ENCODE data around the gene NQO2. TPM values are rescaled to one million over a fixed set of nuclear protein-coding genes. Genes with fewer than 3 reads are reported as not detected.
"Not testable (repeated sequence)": the region's sequence is repeated elsewhere in the genome, so short reads cannot be mapped to it uniquely, and the experiment has no call there.

The NQO2 gene
- total RNA-seq, 2 donors from 2014 or later: 50.8 to 199 TPM

GRCh38 chr6:3017304-3017703, 17.6 kb downstream of the NQO2 start:
- DNase-seq: peak; percentile 28
- no peak overlapping the region for H3K27ac ChIP-seq (ENCODE audit: low read depth, low read length)
- Mint-ChIP-seq H3K4me1 (no peaks in the 10 kb centered on the region), H3K27me3 (ENCODE audit: insufficient read depth) (no peaks in the 10 kb centered on the region), H3K9me3 (peaks cover 11% of the 10 kb centered on the region), H3K4me3 (no peak overlapping the region), H3K36me3 (ENCODE audit: low read depth) (peaks cover 66% of the 10 kb centered on the region), H3K27ac (no peak overlapping the region)
- WGBS, 2 experiments (ENCODE audit: insufficient coverage in 1 of 2, insufficient read length in 1 of 2): 92 to 94% methylated on average over 9 of the region's 9 CpGs
- H3K27me3 ChIP-seq (ENCODE audit: control insufficient read depth, insufficient read depth, low read length, poor library complexity, severe bottlenecking): no peaks in the 10 kb centered on the region
- H3K4me1 ChIP-seq (ENCODE audit: control insufficient read depth, insufficient read depth, low read length): no peaks in the 10 kb centered on the region
- H3K9me3 ChIP-seq (ENCODE audit: control insufficient read depth, low read length): peaks cover 15% of the 10 kb centered on the region
- no peak for TF ChIP-seq CTCF (conservative IDR thresholded peaks at IDR 0.05)
- no peak overlapping the region for H3K4me3 ChIP-seq (ENCODE audit: low read length)
- peaks cover 32% of the 10 kb centered on the region for H3K36me3 ChIP-seq (ENCODE audit: control insufficient read depth, insufficient read depth, low read length)
- no peak overlapping the region for H3K9ac ChIP-seq (ENCODE audit: extremely low read depth, low read length, poor library complexity, severe bottlenecking)

- Histone ChIP-seq H3K27ac (ENCODE audit: low read depth, low read length) (no peak overlapping the region), H3K4me3 (ENCODE audit: low read length) (no peak overlapping the region), H3K9ac (ENCODE audit: extremely low read depth, low read length, poor library complexity, severe bottlenecking) (no peak overlapping the region), H3K27me3 (ENCODE audit: control insufficient read depth, insufficient read depth, low read length, poor library complexity, severe bottlenecking) (no peaks in the 10 kb centered on the region), H3K9me3 (ENCODE audit: control insufficient read depth, low read length) (peaks cover 11% of the 10 kb centered on the region), H3K4me1 (ENCODE audit: control insufficient read depth, insufficient read depth, low read length) (no peaks in the 10 kb centered on the region), H3K36me3 (ENCODE audit: control insufficient read depth, insufficient read depth, low read length) (peaks cover 21% of the 10 kb centered on the region)
- no peak for TF ChIP-seq CTCF (conservative IDR thresholded peaks at IDR 0.05)
- Mint-ChIP-seq H3K27me3 (ENCODE audit: insufficient read depth) (no peaks in the 10 kb centered on the region), H3K9me3 (peaks cover 5% of the 10 kb centered on the region), H3K27ac (no peak overlapping the region), H3K36me3 (ENCODE audit: low read depth) (peaks cover 60% of the 10 kb centered on the region), H3K4me3 (no peak overlapping the region), H3K4me1 (peaks cover 12% of the 10 kb centered on the region)
- WGBS, 2 experiments (ENCODE audit: insufficient coverage in 1 of 2, insufficient read length in 1 of 2): 91 to 100% methylated on average over 1 of the region's 1 CpG
- DNase-seq: no peak
These were observed 19.4 kb downstream of the NQO2 start for GRCh38 chr6:3019065-3019464.

DNA sequence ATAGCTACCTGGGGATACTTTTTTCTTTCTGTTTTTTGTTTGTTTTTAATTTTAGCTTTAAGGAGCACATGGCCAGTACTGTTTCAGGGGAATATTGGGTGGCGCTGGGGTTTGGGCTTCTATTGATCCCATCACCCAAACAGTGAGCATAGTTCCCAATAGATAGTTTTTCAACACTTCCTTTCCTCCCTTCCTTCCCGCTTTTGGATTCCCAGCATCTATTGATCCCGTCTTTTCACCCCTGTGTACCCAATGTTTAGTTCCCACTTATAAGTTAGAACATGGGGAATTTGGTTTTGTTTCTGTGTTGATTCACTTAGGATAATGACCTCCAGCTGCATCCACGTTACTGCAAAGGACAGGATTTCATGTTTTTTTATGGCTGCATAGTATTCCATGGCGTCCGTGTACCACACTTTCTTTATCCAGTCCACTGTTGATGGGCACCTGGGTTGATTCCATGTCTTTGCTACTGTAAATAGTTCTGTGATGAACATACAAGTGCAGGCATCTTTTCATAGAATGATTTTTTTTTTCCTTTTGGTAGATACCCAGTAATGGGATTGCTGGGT, 20.1 kb downstream of the NQO2 start:
- Mint-ChIP-seq H3K4me1 (peaks cover 12% of the 10 kb centered on the region), H3K4me3 (no peak overlapping the region), H3K36me3 (ENCODE audit: low read depth) (peaks cover 53% of the 10 kb centered on the region), H3K27ac (no peak overlapping the region), H3K27me3 (ENCODE audit: insufficient read depth) (no peaks in the 10 kb centered on the region), H3K9me3 (peaks cover 5% of the 10 kb centered on the region)
- Histone ChIP-seq H3K36me3 (ENCODE audit: control insufficient read depth, insufficient read depth, low read length) (peaks cover 13% of the 10 kb centered on the region), H3K27ac (ENCODE audit: low read depth, low read length) (no peak overlapping the region), H3K27me3 (ENCODE audit: control insufficient read depth, insufficient read depth, low read length, poor library complexity, severe bottlenecking) (no peaks in the 10 kb centered on the region), H3K9ac (ENCODE audit: extremely low read depth, low read length, poor library complexity, severe bottlenecking) (no peak overlapping the region), H3K4me1 (ENCODE audit: control insufficient read depth, insufficient read depth, low read length) (no peaks in the 10 kb centered on the region), H3K9me3 (ENCODE audit: control insufficient read depth, low read length) (peaks cover 11% of the 10 kb centered on the region), H3K4me3 (ENCODE audit: low read length) (no peak overlapping the region)
- DNase-seq: no peak
- no peak for TF ChIP-seq CTCF (conservative IDR thresholded peaks at IDR 0.05)
- 85 to 98% methylated on average over 2 to 6 of the region's 6 CpGs for WGBS, 2 experiments (ENCODE audit: insufficient coverage in 1 of 2, insufficient read length in 1 of 2)

DNA sequence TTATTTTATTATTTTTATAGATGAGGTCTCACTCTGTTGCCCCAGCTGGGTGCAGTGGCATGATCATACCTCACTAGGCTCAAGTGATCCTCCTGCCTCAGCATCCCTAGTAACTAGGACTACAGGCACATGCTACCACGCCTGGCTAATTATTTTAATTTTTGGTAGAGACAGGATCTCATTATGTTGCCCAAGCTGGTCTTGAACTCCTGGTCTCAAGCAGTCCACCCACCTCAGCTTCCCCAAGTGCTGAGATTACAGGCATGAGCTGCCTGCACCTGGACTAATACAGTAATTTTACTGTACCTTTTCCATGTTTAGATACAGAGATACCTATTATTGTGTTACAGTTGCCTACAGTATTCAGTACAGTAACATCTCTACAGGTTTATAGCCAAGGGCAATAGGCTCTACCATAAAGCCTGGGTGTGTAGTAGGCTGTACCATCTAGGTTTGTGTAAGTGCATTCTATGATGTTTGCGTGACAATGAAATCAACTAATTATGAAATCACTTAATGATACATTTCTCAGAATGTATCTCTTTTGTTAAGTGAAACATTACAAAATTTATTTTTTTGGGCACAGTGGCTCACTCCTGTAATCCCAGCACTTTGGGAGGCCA, 21.4 kb downstream of the NQO2 start:
- 92 to 100% methylated on average over 1 of the region's 2 CpGs for WGBS, 2 experiments (ENCODE audit: insufficient coverage in 1 of 2, insufficient read length in 1 of 2)
- not testable (repeated sequence) for H3K9ac ChIP-seq (ENCODE audit: extremely low read depth, low read length, poor library complexity, severe bottlenecking); H3K4me3 Mint-ChIP-seq; H3K4me1 ChIP-seq (ENCODE audit: control insufficient read depth, insufficient read depth, low read length); H3K27me3 ChIP-seq (ENCODE audit: control insufficient read depth, insufficient read depth, low read length, poor library complexity, severe bottlenecking); H3K9me3 Mint-ChIP-seq; DNase-seq; H3K27ac ChIP-seq (ENCODE audit: low read depth, low read length); H3K4me3 ChIP-seq (ENCODE audit: low read length); H3K27me3 Mint-ChIP-seq (ENCODE audit: insufficient read depth); H3K27ac Mint-ChIP-seq
- peaks cover 44% of the 10 kb centered on the region for H3K36me3 Mint-ChIP-seq (ENCODE audit: low read depth)
- peaks cover 12% of the 10 kb centered on the region for H3K4me1 Mint-ChIP-seq
- peaks cover 12% of the 10 kb centered on the region for H3K36me3 ChIP-seq (ENCODE audit: control insufficient read depth, insufficient read depth, low read length)
- peaks cover 11% of the 10 kb centered on the region for H3K9me3 ChIP-seq (ENCODE audit: control insufficient read depth, low read length)

Data from endodermal cell (in vitro differentiated cells).